ENCODE results near the gene ATP1A2. TPM values are rescaled to one million over a fixed set of nuclear protein-coding genes. Genes with fewer than 3 reads are reported as not detected.

Gene ATP1A2
- total RNA-seq, 3 donors from 2014 or later (not counting 1 experiment from before 2014, with no cell fraction given), result not detected

DNA sequence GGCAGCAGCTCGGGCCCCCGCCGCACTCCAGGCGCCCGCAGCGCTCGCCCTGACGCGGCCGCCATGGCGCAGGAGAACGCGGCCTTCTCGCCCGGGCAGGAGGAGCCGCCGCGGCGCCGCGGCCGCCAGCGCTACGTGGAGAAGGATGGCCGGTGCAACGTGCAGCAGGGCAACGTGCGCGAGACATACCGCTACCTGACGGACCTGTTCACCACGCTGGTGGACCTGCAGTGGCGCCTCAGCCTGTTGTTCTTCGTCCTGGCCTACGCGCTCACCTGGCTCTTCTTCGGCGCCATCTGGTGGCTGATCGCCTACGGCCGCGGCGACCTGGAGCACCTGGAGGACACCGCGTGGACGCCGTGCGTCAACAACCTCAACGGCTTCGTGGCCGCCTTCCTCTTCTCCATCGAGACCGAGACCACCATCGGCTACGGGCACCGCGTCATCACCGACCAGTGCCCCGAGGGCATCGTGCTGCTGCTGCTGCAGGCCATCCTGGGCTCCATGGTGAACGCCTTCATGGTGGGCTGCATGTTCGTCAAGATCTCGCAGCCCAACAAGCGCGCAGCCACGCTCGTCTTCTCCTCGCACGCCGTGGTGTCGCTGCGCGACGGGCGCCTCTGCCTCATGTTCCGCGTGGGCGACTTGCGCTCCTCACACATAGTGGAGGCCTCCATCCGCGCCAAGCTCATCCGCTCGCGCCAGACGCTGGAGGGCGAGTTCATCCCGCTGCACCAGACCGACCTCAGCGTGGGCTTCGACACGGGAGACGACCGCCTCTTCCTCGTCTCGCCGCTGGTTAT is 31.4 kb upstream of the ATP1A2 start:
- Mint-ChIP-seq H3K36me3 (peaks cover 8% of the 10 kb centered on the region), H3K9me3 (no peaks in the 10 kb centered on the region), H3K27me3 (ENCODE audit: low read depth in 2 of 2) (peaks cover 32 to 41% of the 10 kb centered on the region in 2 donors), H3K27ac (no peak overlapping the region), H3K4me1 (peaks cover 11 to 15% of the 10 kb centered on the region in 2 donors), H3K4me3 (peak overlapping the region; percentile 71)
- peaks cover 10% of the 10 kb centered on the region for H3K4me1 ChIP-seq (ENCODE audit: control insufficient read depth, insufficient read depth, low read length)
- TF ChIP-seq, protein P1, sequence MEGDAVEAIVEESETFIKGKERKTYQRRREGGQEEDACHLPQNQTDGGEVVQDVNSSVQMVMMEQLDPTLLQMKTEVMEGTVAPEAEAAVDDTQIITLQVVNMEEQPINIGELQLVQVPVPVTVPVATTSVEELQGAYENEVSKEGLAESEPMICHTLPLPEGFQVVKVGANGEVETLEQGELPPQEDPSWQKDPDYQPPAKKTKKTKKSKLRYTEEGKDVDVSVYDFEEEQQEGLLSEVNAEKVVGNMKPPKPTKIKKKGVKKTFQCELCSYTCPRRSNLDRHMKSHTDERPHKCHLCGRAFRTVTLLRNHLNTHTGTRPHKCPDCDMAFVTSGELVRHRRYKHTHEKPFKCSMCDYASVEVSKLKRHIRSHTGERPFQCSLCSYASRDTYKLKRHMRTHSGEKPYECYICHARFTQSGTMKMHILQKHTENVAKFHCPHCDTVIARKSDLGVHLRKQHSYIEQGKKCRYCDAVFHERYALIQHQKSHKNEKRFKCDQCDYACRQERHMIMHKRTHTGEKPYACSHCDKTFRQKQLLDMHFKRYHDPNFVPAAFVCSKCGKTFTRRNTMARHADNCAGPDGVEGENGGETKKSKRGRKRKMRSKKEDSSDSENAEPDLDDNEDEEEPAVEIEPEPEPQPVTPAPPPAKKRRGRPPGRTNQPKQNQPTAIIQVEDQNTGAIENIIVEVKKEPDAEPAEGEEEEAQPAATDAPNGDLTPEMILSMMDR (IDR thresholded peaks at IDR 0.05), result peak; percentile 36
- intact Hi-C loops (cut with micrococcal nuclease), result loop anchor here (2.0 to 5.0 kb wide), 2 partner anchors 15 to 147 kb away; partner anchors contain the start of gene IGSF8
- no peak overlapping the region for H3K27ac ChIP-seq (ENCODE audit: low read length)
- DNase-seq (peak; percentile 43 to 86), ATAC-seq (peak; percentile 70 to 82 (median 75))
- peak overlapping the region; percentile 10 for H3K4me3 ChIP-seq (ENCODE audit: low read length)
- WGBS (ENCODE audit: insufficient coverage), result 24% methylated on average over 96 of the region's 96 CpGs
- H3K27me3 ChIP-seq (ENCODE audit: control insufficient read depth, insufficient read depth, low read length), result peaks cover 20% of the 10 kb centered on the region
- peaks cover 8% of the 10 kb centered on the region for H3K36me3 ChIP-seq (ENCODE audit: control insufficient read depth, insufficient read depth, low read length)
- H3K9me3 ChIP-seq (ENCODE audit: control insufficient read depth, insufficient read depth, low read length), result no peaks in the 10 kb centered on the region

DNA sequence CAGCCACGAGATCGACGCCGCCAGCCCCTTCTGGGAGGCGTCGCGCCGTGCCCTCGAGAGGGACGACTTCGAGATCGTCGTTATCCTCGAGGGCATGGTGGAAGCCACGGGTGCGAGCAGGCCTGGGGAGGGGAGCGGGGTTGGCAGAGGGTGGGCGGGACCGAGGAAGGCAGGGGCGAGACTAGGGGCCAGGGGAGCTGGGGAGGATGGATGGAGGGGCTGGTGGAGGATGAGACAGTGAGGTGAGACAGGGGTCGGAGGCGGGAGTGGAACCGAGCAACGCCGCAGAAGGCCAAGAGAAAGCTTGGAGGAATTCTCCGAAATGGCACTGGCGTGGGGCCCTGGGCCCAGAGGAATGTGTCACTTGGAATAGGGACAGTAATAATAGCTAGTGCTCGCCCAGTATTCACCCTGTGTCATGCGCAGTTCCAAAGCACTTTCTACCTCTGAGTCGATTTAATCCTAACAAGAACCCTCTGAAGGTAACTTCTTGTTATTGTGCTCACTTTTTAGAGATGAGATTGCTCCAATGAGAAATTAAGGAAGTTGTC is 30.7 kb upstream of the ATP1A2 start:
- H3K9me3 ChIP-seq (ENCODE audit: control insufficient read depth, insufficient read depth, low read length), result no peaks in the 10 kb centered on the region
- H3K9me3 Mint-ChIP-seq, result no peaks in the 10 kb centered on the region
- H3K27me3 ChIP-seq (ENCODE audit: control insufficient read depth, insufficient read depth, low read length), result peaks cover 20% of the 10 kb centered on the region
- no peak overlapping the region for H3K27ac ChIP-seq (ENCODE audit: low read length)
- no peak for DNase-seq
- H3K4me1 Mint-ChIP-seq, result peaks cover 11 to 15% of the 10 kb centered on the region in 2 donors
- H3K27ac Mint-ChIP-seq, result no peak overlapping the region
- no peak for ATAC-seq
- H3K36me3 Mint-ChIP-seq, result peaks cover 8% of the 10 kb centered on the region
- peaks cover 8% of the 10 kb centered on the region for H3K36me3 ChIP-seq (ENCODE audit: control insufficient read depth, insufficient read depth, low read length)
- TF ChIP-seq, protein P1 (IDR thresholded peaks at IDR 0.05), result no peak
- no peak overlapping the region for H3K4me3 ChIP-seq (ENCODE audit: low read length)
- no peak overlapping the region for H3K4me3 Mint-ChIP-seq
- H3K4me1 ChIP-seq (ENCODE audit: control insufficient read depth, insufficient read depth, low read length), result peaks cover 10% of the 10 kb centered on the region
- WGBS (ENCODE audit: insufficient coverage), result 86% methylated on average over 30 of the region's 30 CpGs
- intact Hi-C loops (cut with micrococcal nuclease), result loop anchor here (2.0 to 5.0 kb wide), 3 partner anchors 14 to 292 kb away; partner anchors contain the start of gene IGSF8
- peaks cover 30 to 34% of the 10 kb centered on the region in 2 donors for H3K27me3 Mint-ChIP-seq (ENCODE audit: low read depth in 2 of 2)

DNA sequence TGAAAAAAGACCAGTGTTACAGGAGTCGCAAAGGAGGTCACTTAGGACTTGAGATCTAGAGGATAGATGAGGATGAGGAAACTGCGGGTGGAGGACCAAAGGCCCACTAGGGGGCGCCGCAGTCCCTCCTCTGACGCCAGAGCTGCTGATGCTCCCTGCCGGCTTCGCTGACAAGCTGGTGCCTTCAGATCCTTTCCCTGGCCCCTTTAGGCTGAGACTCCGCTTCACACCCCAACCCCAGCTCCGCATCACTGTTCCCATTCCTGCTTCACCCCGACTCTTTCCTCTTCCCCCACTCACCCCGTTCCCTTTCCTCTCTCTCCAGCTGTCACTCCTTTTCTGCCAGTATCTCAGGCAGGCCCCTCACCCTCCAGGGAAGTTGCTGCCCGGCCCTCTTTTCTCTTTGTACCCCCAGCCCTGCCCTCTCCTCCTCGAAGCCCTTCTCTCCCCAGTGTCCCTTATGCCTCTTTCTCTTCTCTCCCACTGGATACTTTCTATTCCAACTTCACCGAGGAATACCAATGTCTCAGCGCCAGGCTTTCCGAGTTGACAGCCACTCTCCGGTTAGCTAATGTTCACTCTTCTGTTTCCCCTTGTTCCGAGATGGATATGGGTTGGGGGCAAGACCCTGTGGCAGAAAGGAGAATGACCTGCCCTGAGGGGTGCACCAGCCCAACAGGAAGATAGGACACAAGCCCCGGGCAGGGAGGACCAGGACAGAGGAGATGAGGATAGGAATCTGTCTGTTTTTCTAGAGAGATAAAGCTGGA is 29.7 kb upstream of the ATP1A2 start:
- Mint-ChIP-seq H3K4me1 (peaks cover 11 to 19% of the 10 kb centered on the region in 2 donors), H3K27ac (no peak overlapping the region), H3K9me3 (no peaks in the 10 kb centered on the region), H3K4me3 (no peak overlapping the region), H3K27me3 (ENCODE audit: low read depth in 2 of 2) (peaks cover 23 to 24% of the 10 kb centered on the region in 2 donors), H3K36me3 (peaks cover 8% of the 10 kb centered on the region)
- Histone ChIP-seq H3K4me3 (ENCODE audit: low read length) (no peak overlapping the region), H3K9me3 (ENCODE audit: control insufficient read depth, insufficient read depth, low read length) (no peaks in the 10 kb centered on the region), H3K27me3 (ENCODE audit: control insufficient read depth, insufficient read depth, low read length) (peaks cover 18% of the 10 kb centered on the region), H3K36me3 (ENCODE audit: control insufficient read depth, insufficient read depth, low read length) (peaks cover 15% of the 10 kb centered on the region), H3K27ac (ENCODE audit: low read length) (no peak overlapping the region), H3K4me1 (ENCODE audit: control insufficient read depth, insufficient read depth, low read length) (peaks cover 10% of the 10 kb centered on the region)
- 63% methylated on average over 19 of the region's 19 CpGs for WGBS (ENCODE audit: insufficient coverage)
- ATAC-seq, result peak; percentile 61 to 81 (median 70)
- TF ChIP-seq, protein P1 (IDR thresholded peaks at IDR 0.05), result peak; percentile 63
- DNase-seq, result peak; percentile 64 to 87
- intact Hi-C loops (cut with micrococcal nuclease), result loop anchor here (2.0 to 5.0 kb wide), 2 partner anchors 13 to 291 kb away; partner anchors contain the start of gene IGSF8
